ENCODE data around the gene USP51. TPM values are rescaled to one million over a fixed set of nuclear protein-coding genes. Genes with fewer than 3 reads are reported as not detected.
"Not testable (repeated sequence)": the region's sequence is repeated elsewhere in the genome, so short reads cannot be mapped to it uniquely, and the experiment has no call there.

USP51 gene
- total RNA-seq, 4 donors from 2014 or later = 0.26 to 8.2 (median 4.4) TPM

DNA sequence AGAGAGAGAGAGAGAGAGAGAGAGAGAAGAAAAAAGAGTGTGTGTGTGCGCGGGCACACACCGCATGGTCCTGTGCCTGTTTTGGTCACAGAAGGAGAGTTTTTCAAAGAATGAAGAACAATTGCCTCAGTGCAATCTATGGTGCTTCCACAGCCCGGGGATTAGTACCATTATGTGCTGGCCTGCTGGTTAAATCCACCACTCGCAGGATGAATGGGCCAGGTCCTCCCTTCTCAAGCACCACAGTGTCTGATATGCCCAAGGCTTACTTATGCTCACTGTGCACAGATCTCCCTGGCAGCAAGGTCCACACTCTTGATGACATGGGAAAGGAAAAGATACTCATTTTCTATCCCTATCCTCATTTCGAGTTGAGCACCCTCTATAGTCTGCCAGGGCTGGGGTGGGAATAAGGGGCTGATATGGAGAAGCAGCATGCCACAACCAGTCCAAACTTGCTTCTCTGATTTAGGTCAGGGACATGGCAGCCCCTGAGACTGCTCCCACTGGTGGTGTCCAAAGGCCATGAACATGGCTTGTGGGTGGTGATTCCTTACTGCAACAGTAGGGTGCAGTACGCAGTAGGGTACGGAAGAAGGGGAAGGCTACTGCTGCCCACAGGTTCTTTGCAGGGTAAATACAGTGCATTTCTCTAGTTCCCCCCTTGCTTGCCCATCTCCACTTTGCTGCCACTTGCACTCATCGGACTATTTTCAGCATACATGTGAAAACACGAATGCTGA, 18.9 kb upstream of the USP51 start:
- H3K4me1 ChIP-seq; H3K27ac ChIP-seq; H3K9me3 ChIP-seq; H3K36me3 ChIP-seq; intact Hi-C loops (cut with DNase I; ENCODE audit: low total_unique reads); H3K27me3 ChIP-seq; H3K4me3 ChIP-seq; DNase-seq: not testable (repeated sequence)

GRCh38 chrX:55507699-55508098, 18.1 kb upstream of the USP51 start:
- H3K36me3 ChIP-seq; H3K4me3 ChIP-seq; H3K9me3 ChIP-seq; H3K27me3 ChIP-seq; intact Hi-C loops (cut with DNase I; ENCODE audit: low total_unique reads); H3K4me1 ChIP-seq; DNase-seq; H3K27ac ChIP-seq: not testable (repeated sequence)

GRCh38 chrX:55507010-55507409, 17.4 kb upstream of the USP51 start:
- H3K4me3 ChIP-seq; H3K27me3 ChIP-seq; H3K4me1 ChIP-seq; DNase-seq; intact Hi-C loops (cut with DNase I; ENCODE audit: low total_unique reads); H3K36me3 ChIP-seq; H3K9me3 ChIP-seq; H3K27ac ChIP-seq: not testable (repeated sequence)

DNA sequence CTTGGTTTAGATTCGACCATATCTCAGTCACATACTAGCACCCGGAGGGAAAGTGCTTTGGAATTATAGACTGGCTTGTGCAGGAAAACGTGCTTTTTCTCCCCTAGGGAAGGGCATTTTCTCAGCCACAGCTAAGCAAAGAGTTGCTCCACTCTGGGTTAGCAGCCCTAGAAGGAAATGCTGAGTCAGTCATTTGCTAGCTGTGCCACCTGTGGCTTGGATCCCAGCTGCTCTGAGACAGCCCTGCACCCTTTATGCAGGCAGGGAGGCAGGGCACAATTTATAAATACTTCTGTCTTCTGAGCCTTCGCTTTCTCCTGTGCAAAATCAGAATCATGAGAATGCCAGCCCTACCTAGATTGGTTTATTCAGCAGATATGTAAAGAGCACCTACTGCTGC, 1.3 kb upstream of the USP51 start:
- no peak for TF ChIP-seq POLR2A (IDR thresholded peaks at IDR 0.05)
- TF ChIP-seq, protein P1, sequence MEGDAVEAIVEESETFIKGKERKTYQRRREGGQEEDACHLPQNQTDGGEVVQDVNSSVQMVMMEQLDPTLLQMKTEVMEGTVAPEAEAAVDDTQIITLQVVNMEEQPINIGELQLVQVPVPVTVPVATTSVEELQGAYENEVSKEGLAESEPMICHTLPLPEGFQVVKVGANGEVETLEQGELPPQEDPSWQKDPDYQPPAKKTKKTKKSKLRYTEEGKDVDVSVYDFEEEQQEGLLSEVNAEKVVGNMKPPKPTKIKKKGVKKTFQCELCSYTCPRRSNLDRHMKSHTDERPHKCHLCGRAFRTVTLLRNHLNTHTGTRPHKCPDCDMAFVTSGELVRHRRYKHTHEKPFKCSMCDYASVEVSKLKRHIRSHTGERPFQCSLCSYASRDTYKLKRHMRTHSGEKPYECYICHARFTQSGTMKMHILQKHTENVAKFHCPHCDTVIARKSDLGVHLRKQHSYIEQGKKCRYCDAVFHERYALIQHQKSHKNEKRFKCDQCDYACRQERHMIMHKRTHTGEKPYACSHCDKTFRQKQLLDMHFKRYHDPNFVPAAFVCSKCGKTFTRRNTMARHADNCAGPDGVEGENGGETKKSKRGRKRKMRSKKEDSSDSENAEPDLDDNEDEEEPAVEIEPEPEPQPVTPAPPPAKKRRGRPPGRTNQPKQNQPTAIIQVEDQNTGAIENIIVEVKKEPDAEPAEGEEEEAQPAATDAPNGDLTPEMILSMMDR (IDR thresholded peaks at IDR 0.05) = no peak
- no peaks in the 10 kb centered on the region for H3K4me1 ChIP-seq
- no peaks in the 10 kb centered on the region for H3K27me3 ChIP-seq
- H3K27ac ChIP-seq = no peak overlapping the region
- H3K4me3 ChIP-seq = no peak overlapping the region
- intact Hi-C loops (cut with DNase I; ENCODE audit: low total_unique reads) = no loop called here
- no peaks in the 10 kb centered on the region for H3K36me3 ChIP-seq
- no peak for DNase-seq
- no peaks in the 10 kb centered on the region for H3K9me3 ChIP-seq

DNA sequence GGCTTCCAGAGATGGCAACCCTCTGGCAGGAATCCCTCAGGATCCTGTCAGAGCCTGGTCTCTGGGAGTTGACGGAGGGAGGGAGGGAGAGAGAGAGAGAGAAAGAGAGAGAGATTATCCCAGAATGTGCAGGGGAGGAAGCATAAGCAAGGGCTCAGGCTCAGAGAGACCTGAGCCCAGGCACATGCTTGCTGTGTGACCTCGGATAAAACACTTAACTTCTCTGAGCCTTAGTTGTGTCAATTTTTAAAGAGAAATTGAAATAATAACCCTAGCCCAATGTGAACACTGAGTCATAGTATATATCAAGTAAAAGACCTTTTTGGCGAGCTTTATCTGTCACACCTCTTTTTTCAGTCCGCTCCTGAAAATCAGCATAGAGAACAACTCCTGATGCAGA, 473 bp upstream of the USP51 start:
- no peak for DNase-seq
- H3K36me3 ChIP-seq = no peaks in the 10 kb centered on the region
- no peaks in the 10 kb centered on the region for H3K9me3 ChIP-seq
- intact Hi-C loops (cut with DNase I; ENCODE audit: low total_unique reads) = no loop called here
- H3K27me3 ChIP-seq = no peaks in the 10 kb centered on the region
- peak overlapping the region; percentile 96 to 98 for H3K27ac ChIP-seq
- H3K4me1 ChIP-seq = no peaks in the 10 kb centered on the region
- TF ChIP-seq, protein P1 (IDR thresholded peaks at IDR 0.05) = no peak
- no peak for TF ChIP-seq POLR2A (IDR thresholded peaks at IDR 0.05)
- H3K4me3 ChIP-seq = peak overlapping the region; percentile 53 to 83

GRCh38 chrX:55488593-55489313, 895 bp downstream of the USP51 start:
- peak; percentile 72 to 73 for DNase-seq
- Histone ChIP-seq H3K4me3 (peak overlapping the region; percentile 53 to 83), H3K36me3 (no peaks in the 10 kb centered on the region), H3K27ac (peak overlapping the region; percentile 96 to 98), H3K4me1 (no peaks in the 10 kb centered on the region), H3K27me3 (no peaks in the 10 kb centered on the region), H3K9me3 (no peaks in the 10 kb centered on the region)
- intact Hi-C loops (cut with DNase I; ENCODE audit: low total_unique reads) = no loop called here
- TF ChIP-seq, protein P1 (IDR thresholded peaks at IDR 0.05) = no peak
- peak in 1 of 2 donors; percentile 36 for TF ChIP-seq POLR2A (IDR thresholded peaks at IDR 0.05)

All from uterus (tissue), 4 donors.